Measurements from ENCODE around the gene DNAJC24. TPM values are rescaled to one million over a fixed set of nuclear protein-coding genes. Genes with fewer than 3 reads are reported as not detected.

The DNAJC24 gene
- total and polyA plus RNA-seq, 2 experiments from 2014 or later: 20.3 to 21.3 TPM

DNA sequence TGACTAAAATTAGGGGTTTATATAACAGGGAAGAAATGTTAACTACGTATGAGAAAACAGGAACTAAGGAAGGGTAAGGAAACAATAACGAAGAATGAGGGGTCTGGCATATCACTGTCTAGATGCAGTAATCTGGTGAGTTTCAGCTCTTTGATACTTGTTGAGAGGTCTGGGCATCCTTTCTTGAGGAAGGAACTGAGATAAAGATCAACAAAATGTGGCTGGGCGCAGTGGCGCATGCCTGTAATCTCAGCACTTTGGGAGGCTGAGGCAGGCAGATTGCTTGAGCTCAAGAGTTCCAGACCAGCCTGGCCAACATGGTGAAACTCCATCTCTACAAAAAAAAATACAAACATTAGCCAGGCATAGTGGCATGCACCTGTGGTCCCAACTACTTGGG, 2.9 kb upstream of the DNAJC24 start:
- no peak overlapping the region for H3K27ac Mint-ChIP-seq
- H3K9me3 Mint-ChIP-seq: no peaks in the 10 kb centered on the region
- Histone ChIP-seq H3F3A (replicated peaks; ENCODE audit: low read depth) (no peaks in the 10 kb centered on the region), H3K27ac (ENCODE audit: low read depth) (no peak overlapping the region), H3K4me1 (ENCODE audit: insufficient read depth) (peaks cover 5% of the 10 kb centered on the region; the same call in 1 of the 2 replicates), H3K4me2 (no peak overlapping the region), H3K79me2 (replicated peaks; ENCODE audit: insufficient read depth) (peaks cover 20% of the 10 kb centered on the region), H3K9me2 (ENCODE audit: insufficient read depth) (no peaks in the 10 kb centered on the region), H3K27me3 (ENCODE audit: insufficient read depth) (no peaks in the 10 kb centered on the region), H4K20me1 (replicated peaks; ENCODE audit: insufficient read depth) (no peaks in the 10 kb centered on the region; the same call in 1 of the 2 replicates), H3K36me3 (ENCODE audit: insufficient read depth) (no peaks in the 10 kb centered on the region), H3K4me3 (no peak overlapping the region), H2AFZ (no peak overlapping the region)
- no peak for ATAC-seq
- TF ChIP-seq, protein P1, sequence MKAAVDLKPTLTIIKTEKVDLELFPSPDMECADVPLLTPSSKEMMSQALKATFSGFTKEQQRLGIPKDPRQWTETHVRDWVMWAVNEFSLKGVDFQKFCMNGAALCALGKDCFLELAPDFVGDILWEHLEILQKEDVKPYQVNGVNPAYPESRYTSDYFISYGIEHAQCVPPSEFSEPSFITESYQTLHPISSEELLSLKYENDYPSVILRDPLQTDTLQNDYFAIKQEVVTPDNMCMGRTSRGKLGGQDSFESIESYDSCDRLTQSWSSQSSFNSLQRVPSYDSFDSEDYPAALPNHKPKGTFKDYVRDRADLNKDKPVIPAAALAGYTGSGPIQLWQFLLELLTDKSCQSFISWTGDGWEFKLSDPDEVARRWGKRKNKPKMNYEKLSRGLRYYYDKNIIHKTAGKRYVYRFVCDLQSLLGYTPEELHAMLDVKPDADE (IDR thresholded peaks at IDR 0.05): no peak
- no peak for TF ChIP-seq JUNB (IDR thresholded peaks at IDR 0.05; ENCODE audit: unreplicated experiment)
- TF ChIP-seq EZH2phosphoT487 (IDR thresholded peaks at IDR 0.05; ENCODE audit: unreplicated experiment): no peak
- TF ChIP-seq, protein P2, sequence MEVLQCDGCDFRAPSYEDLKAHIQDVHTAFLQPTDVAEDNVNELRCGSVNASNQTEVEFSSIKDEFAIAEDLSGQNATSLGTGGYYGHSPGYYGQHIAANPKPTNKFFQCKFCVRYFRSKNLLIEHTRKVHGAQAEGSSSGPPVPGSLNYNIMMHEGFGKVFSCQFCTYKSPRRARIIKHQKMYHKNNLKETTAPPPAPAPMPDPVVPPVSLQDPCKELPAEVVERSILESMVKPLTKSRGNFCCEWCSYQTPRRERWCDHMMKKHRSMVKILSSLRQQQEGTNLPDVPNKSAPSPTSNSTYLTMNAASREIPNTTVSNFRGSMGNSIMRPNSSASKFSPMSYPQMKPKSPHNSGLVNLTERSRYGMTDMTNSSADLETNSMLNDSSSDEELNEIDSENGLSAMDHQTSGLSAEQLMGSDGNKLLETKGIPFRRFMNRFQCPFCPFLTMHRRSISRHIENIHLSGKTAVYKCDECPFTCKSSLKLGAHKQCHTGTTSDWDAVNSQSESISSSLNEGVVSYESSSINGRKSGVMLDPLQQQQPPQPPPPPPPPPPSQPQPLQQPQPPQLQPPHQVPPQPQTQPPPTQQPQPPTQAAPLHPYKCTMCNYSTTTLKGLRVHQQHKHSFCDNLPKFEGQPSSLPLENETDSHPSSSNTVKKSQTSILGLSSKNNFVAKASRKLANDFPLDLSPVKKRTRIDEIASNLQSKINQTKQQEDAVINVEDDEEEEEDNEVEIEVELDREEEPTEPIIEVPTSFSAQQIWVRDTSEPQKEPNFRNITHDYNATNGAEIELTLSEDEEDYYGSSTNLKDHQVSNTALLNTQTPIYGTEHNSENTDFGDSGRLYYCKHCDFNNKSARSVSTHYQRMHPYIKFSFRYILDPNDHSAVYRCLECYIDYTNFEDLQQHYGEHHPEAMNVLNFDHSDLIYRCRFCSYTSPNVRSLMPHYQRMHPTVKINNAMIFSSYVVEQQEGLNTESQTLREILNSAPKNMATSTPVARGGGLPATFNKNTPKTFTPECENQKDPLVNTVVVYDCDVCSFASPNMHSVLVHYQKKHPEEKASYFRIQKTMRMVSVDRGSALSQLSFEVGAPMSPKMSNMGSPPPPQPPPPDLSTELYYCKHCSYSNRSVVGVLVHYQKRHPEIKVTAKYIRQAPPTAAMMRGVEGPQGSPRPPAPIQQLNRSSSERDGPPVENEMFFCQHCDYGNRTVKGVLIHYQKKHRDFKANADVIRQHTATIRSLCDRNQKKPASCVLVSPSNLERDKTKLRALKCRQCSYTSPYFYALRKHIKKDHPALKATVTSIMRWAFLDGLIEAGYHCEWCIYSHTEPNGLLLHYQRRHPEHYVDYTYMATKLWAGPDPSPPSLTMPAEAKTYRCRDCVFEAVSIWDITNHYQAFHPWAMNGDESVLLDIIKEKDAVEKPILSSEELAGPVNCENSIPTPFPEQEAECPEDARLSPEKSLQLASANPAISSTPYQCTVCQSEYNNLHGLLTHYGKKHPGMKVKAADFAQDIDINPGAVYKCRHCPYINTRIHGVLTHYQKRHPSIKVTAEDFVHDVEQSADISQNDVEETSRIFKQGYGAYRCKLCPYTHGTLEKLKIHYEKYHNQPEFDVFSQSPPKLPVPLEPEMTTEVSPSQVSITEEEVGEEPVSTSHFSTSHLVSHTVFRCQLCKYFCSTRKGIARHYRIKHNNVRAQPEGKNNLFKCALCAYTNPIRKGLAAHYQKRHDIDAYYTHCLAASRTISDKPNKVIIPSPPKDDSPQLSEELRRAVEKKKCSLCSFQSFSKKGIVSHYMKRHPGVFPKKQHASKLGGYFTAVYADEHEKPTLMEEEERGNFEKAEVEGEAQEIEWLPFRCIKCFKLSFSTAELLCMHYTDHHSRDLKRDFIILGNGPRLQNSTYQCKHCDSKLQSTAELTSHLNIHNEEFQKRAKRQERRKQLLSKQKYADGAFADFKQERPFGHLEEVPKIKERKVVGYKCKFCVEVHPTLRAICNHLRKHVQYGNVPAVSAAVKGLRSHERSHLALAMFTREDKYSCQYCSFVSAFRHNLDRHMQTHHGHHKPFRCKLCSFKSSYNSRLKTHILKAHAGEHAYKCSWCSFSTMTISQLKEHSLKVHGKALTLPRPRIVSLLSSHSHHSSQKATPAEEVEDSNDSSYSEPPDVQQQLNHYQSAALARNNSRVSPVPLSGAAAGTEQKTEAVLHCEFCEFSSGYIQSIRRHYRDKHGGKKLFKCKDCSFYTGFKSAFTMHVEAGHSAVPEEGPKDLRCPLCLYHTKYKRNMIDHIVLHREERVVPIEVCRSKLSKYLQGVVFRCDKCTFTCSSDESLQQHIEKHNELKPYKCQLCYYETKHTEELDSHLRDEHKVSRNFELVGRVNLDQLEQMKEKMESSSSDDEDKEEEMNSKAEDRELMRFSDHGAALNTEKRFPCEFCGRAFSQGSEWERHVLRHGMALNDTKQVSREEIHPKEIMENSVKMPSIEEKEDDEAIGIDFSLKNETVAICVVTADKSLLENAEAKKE (CRISPR knock-in tag; IDR thresholded peaks at IDR 0.05): no peak
- TF ChIP-seq STAT1 (IDR thresholded peaks at IDR 0.05; ENCODE audit: unreplicated experiment): no peak
- no peak for TF ChIP-seq ZNF114 (CRISPR knock-in tag; IDR thresholded peaks at IDR 0.05)
- TF ChIP-seq, protein P3, sequence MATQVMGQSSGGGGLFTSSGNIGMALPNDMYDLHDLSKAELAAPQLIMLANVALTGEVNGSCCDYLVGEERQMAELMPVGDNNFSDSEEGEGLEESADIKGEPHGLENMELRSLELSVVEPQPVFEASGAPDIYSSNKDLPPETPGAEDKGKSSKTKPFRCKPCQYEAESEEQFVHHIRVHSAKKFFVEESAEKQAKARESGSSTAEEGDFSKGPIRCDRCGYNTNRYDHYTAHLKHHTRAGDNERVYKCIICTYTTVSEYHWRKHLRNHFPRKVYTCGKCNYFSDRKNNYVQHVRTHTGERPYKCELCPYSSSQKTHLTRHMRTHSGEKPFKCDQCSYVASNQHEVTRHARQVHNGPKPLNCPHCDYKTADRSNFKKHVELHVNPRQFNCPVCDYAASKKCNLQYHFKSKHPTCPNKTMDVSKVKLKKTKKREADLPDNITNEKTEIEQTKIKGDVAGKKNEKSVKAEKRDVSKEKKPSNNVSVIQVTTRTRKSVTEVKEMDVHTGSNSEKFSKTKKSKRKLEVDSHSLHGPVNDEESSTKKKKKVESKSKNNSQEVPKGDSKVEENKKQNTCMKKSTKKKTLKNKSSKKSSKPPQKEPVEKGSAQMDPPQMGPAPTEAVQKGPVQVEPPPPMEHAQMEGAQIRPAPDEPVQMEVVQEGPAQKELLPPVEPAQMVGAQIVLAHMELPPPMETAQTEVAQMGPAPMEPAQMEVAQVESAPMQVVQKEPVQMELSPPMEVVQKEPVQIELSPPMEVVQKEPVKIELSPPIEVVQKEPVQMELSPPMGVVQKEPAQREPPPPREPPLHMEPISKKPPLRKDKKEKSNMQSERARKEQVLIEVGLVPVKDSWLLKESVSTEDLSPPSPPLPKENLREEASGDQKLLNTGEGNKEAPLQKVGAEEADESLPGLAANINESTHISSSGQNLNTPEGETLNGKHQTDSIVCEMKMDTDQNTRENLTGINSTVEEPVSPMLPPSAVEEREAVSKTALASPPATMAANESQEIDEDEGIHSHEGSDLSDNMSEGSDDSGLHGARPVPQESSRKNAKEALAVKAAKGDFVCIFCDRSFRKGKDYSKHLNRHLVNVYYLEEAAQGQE (IDR thresholded peaks at IDR 0.05; ENCODE audit: unreplicated experiment): no peak
- H3K36me3 Mint-ChIP-seq (ENCODE audit: low read depth): no peaks in the 10 kb centered on the region
- H3K4me3 Mint-ChIP-seq: no peak overlapping the region
- H3K4me1 Mint-ChIP-seq: peaks cover 5% of the 10 kb centered on the region
- H3K27me3 Mint-ChIP-seq (ENCODE audit: insufficient read depth, low read depth, poor library complexity): peaks cover 6% of the 10 kb centered on the region
- no peak for DNase-seq (ENCODE audit: low spot score)

All from GM23338 (cell line).